Nephron (organoid): ENCODE measurements around the gene OS9.

Experiments
- H3K27ac Mint-ChIP-seq, 3 experiments: 2 replicates each; pipeline ENCODE4 v1.8.0; 2020; ENCODE audit warnings: mixed read lengths in 3 of 3, mild to moderate bottlenecking in 2 of 3, moderate library complexity in 1 of 3
- H3K27me3 Mint-ChIP-seq: 2 replicates; pipeline ENCODE4 v1.8.0; 2021; ENCODE audit warnings: low read depth, mild to moderate bottlenecking, moderate library complexity, mixed read lengths
- H3K36me3 Mint-ChIP-seq: 2 replicates; pipeline ENCODE4 v1.8.0; 2020; ENCODE audit warnings: low read depth, mixed read lengths
- H3K4me1 Mint-ChIP-seq: 2 replicates; pipeline ENCODE4 v1.8.0; 2020; ENCODE audit warnings: mixed read lengths
- H3K4me3 Mint-ChIP-seq, 3 experiments: 2 replicates each; pipeline ENCODE4 v1.8.0; 2020; ENCODE audit warnings: mild to moderate bottlenecking in 3 of 3, mixed read lengths in 3 of 3, moderate library complexity in 2 of 3
- H3K9me3 Mint-ChIP-seq: 2 replicates; pipeline ENCODE4 v1.8.0; 2020; ENCODE audit warnings: mixed read lengths
- TF ChIP-seq, protein P1 (sequence below), 3 experiments: fragments of 200-600 bp; sonication (generic); IDR thresholded peaks; one replicate each; pipeline ENCODE4 v1.5.0; 2021; ENCODE audit warnings: antibody characterized with exemption in 3 of 3; ENCODE audit not compliant: unreplicated experiment in 3 of 3

Gene OS9

GRCh38 chr12:57744777-57745484 is 51.0 kb downstream of the OS9 start, which contains the start of gene TSPAN31:
TSS of gene TSPAN31 (plus strand) at chr12:57745039. CDS start at chr12:57745155, 116 bp downstream.
- TF ChIP-seq, protein P1, sequence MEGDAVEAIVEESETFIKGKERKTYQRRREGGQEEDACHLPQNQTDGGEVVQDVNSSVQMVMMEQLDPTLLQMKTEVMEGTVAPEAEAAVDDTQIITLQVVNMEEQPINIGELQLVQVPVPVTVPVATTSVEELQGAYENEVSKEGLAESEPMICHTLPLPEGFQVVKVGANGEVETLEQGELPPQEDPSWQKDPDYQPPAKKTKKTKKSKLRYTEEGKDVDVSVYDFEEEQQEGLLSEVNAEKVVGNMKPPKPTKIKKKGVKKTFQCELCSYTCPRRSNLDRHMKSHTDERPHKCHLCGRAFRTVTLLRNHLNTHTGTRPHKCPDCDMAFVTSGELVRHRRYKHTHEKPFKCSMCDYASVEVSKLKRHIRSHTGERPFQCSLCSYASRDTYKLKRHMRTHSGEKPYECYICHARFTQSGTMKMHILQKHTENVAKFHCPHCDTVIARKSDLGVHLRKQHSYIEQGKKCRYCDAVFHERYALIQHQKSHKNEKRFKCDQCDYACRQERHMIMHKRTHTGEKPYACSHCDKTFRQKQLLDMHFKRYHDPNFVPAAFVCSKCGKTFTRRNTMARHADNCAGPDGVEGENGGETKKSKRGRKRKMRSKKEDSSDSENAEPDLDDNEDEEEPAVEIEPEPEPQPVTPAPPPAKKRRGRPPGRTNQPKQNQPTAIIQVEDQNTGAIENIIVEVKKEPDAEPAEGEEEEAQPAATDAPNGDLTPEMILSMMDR (IDR thresholded peaks at IDR 0.05; ENCODE audit: unreplicated experiment in 3 of 3) = no peak
- Mint-ChIP-seq H3K36me3 (peaks cover 37% of the 10 kb centered on the region), H3K27me3 (peaks cover 28% of the 10 kb centered on the region), H3K4me1 (peaks cover 14% of the 10 kb centered on the region), H3K9me3 (no peaks in the 10 kb centered on the region), H3K27ac (peak within 1 kb of the TSS; percentile 90 to 98 (median 94)), H3K4me3 (peak within 1 kb of the TSS; percentile 87 to 89 (median 88))

DNA sequence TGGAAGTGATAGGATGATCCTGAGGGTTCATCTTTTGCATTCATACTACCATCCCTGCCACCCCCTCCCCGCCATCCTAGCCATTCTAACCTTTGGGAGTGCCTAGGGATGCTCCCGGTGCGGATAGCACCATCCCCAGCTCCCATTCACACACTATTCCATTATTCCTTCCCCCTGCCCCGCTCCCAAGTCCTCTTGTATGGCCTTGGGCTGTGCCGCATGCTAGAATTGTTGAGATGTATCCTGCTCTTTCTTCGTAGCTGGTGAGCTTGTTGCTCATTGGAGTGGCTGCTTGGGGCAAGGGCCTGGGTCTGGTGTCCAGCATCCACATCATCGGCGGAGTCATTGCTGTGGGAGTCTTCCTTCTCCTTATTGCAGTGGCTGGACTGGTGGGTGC is 51.6 kb downstream of the OS9 start:
- Mint-ChIP-seq H3K27me3 (peaks cover 22% of the 10 kb centered on the region), H3K36me3 (peaks cover 42% of the 10 kb centered on the region), H3K4me3 (peak overlapping the region; percentile 87 to 89 (median 88)), H3K9me3 (no peaks in the 10 kb centered on the region), H3K27ac (peak overlapping the region; percentile 90 to 98 (median 94)), H3K4me1 (peaks cover 14% of the 10 kb centered on the region)
- TF ChIP-seq, protein P1 (IDR thresholded peaks at IDR 0.05; ENCODE audit: unreplicated experiment in 3 of 3) = no peak

DNA sequence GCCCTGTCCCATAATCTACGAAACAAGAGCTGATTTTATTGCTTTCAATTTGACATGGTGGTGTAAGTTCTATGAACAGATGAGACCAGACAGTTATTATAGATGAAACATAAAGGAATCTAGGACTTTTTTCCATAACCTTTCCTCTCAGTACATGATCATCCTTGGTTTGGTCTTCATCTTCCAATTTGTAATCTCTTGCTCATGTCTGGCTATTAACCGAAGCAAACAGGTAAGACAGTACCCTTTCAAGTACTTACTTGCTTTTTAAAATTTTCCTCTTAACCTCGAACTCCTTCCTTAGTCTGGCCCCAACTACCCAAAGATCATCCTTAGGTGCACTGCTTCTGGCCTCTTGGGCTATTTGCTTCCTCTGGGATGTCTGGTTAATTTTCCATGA is 52.1 kb downstream of the OS9 start:
- Mint-ChIP-seq H3K27me3 (peaks cover 17% of the 10 kb centered on the region), H3K4me3 (peak overlapping the region; percentile 87 to 89 (median 88)), H3K4me1 (peaks cover 15% of the 10 kb centered on the region), H3K27ac (peak overlapping the region; percentile 90 to 98 (median 94)), H3K9me3 (no peaks in the 10 kb centered on the region), H3K36me3 (peaks cover 47% of the 10 kb centered on the region)
- TF ChIP-seq, protein P1 (IDR thresholded peaks at IDR 0.05; ENCODE audit: unreplicated experiment in 3 of 3) = no peak

GRCh38 chr12:57749061-57749460 is 55.1 kb downstream of the OS9 start:
- peaks cover 43% of the 10 kb centered on the region for H3K4me1 Mint-ChIP-seq
- TF ChIP-seq, protein P1 (IDR thresholded peaks at IDR 0.05; ENCODE audit: unreplicated experiment in 3 of 3) = no peak
- peaks cover 16% of the 10 kb centered on the region for H3K27me3 Mint-ChIP-seq
- H3K27ac Mint-ChIP-seq = no peak overlapping the region
- H3K9me3 Mint-ChIP-seq = no peaks in the 10 kb centered on the region
- peak overlapping the region; percentile 23 to 51 (median 48) for H3K4me3 Mint-ChIP-seq
- H3K36me3 Mint-ChIP-seq = peaks cover 57% of the 10 kb centered on the region

DNA sequence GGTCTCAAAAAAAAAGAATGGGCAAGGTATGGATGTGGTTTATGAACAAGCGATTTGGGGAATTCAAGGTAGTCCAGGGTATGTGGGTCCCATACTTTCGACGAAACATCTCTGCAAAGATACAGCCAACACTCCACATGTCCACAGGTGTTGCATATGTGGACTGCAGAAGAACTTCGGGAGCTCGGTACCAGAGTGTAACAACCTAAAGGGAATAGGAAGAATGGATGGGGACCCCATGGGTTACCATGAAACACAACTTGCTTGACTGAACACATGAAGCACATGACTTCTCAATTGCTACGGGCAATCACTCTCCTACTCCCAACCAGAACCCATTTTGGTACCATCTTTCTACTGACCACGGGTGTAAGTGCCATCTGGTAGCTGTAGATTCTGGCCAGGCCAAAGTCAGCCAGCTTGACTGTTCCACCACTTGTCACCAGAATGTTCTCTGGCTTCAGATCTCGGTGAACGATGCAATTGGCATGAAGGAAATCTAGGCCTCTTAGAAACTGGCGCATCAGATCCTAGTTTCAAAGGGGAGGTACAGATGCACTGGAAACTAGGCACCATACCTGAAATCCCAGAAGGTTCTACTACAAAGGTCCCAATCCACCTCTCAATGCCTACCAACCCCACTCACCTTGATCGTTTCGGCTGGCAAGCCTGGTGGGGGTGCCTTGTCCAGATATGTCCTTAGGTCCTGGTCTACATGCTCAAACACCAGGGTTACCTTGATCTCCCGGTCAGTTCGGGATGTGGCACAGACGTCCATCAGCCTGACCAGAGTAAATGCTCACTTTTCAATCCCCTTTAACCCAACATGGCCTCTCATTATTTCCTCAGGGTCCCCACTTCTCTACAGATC is 56.9 kb downstream of the OS9 start:
- Mint-ChIP-seq H3K27ac (peak overlapping the region; percentile 87 to 97 (median 97)), H3K27me3 (peaks cover 23% of the 10 kb centered on the region), H3K4me1 (peaks cover 43% of the 10 kb centered on the region), H3K4me3 (peak overlapping the region; percentile 98 to 99 (median 99)), H3K9me3 (no peaks in the 10 kb centered on the region), H3K36me3 (peaks cover 54% of the 10 kb centered on the region)
- TF ChIP-seq, protein P1 (IDR thresholded peaks at IDR 0.05; ENCODE audit: unreplicated experiment in 3 of 3) = no peak
